Osteoblast (primary cell): ENCODE data around the gene GAP43. TPM values are rescaled to one million over a fixed set of nuclear protein-coding genes. Genes with fewer than 3 reads are reported as not detected.
"Not testable (repeated sequence)": the region's sequence is repeated elsewhere in the genome, so short reads cannot be mapped to it uniquely, and the experiment has no call there.

ENCODE experiments used
- DNase-seq: peaks from one replicate; pipeline ENCODE4 v3.0.0; 2011; ENCODE audit warnings: low spot score, mixed read lengths; ENCODE audit not compliant: insufficient read length; ENCODE audit errors: missing footprints
- H2AFZ ChIP-seq: 2 replicates; pipeline ENCODE4 v1.6.0; 2011; ENCODE audit warnings: mild to moderate bottlenecking, low read length
- H3K27ac ChIP-seq: 2 replicates; pipeline ENCODE4 v1.5.1; 2011; ENCODE audit warnings: mild to moderate bottlenecking, low read depth, low read length, moderate library complexity
- H3K27me3 ChIP-seq: 2 replicates; pipeline ENCODE4 v1.6.0; 2012; ENCODE audit warnings: mild to moderate bottlenecking, control low read depth, inconsistent platforms, low read length, moderate library complexity; ENCODE audit not compliant: insufficient read depth
- H3K36me3 ChIP-seq: 2 replicates; pipeline ENCODE4 v1.5.1; 2011; ENCODE audit warnings: mild to moderate bottlenecking, low read length, control low read depth, moderate library complexity; ENCODE audit not compliant: insufficient read depth
- H3K4me1 ChIP-seq: 2 replicates; pipeline ENCODE4 v1.5.1; 2011; ENCODE audit warnings: mild to moderate bottlenecking, low read length, control low read depth, moderate library complexity; ENCODE audit not compliant: insufficient read depth
- H3K4me2 ChIP-seq: 2 replicates; pipeline ENCODE4 v1.6.0; 2011; ENCODE audit warnings: mild to moderate bottlenecking, low read length; ENCODE audit not compliant: insufficient read depth
- H3K4me3 ChIP-seq: fragments of 200-600 bp; sonication (generic); 3 replicates; pipeline ENCODE4 v1.5.1; 2012; ENCODE audit warnings: mild to moderate bottlenecking, low read length, inconsistent platforms; ENCODE audit not compliant: insufficient read depth
- H3K79me2 ChIP-seq: 2 replicates; pipeline ENCODE4 v1.6.0; 2012; ENCODE audit warnings: mild to moderate bottlenecking, low read length, control low read depth, inconsistent platforms; ENCODE audit not compliant: insufficient read depth
- H3K9me3 ChIP-seq: 2 replicates; pipeline ENCODE4 v1.5.1; 2011; ENCODE audit warnings: low read depth, low read length, control low read depth
- H4K20me1 ChIP-seq: 2 replicates; pipeline ENCODE4 v1.6.0; 2012; ENCODE audit warnings: mild to moderate bottlenecking, low read length, control low read depth; ENCODE audit not compliant: insufficient read depth
- total RNA-seq: library from RNA; depleted of rRNA; stranded (reverse); fragments of >200 nt; gene quantifications from 2 replicates; pipeline ENCODE4 v1.2.3, GENCODE V29; 2012
- TF ChIP-seq, protein P1 (sequence below): IDR thresholded peaks from 2 replicates; pipeline ENCODE4 v1.5.1; 2011; ENCODE audit warnings: mild to moderate bottlenecking, low read depth, low read length, moderate library complexity; ENCODE audit errors: extremely low read depth

GAP43 gene
- total RNA-seq, 1 donor: 3.6 TPM

GRCh38 chr3:115725800-115726199 is 102.5 kb downstream of the GAP43 start:
- no peak overlapping the region for H3K4me2 ChIP-seq
- H3K4me3 ChIP-seq: no peak overlapping the region
- no peaks in the 10 kb centered on the region for H3K79me2 ChIP-seq
- TF ChIP-seq, protein P1, sequence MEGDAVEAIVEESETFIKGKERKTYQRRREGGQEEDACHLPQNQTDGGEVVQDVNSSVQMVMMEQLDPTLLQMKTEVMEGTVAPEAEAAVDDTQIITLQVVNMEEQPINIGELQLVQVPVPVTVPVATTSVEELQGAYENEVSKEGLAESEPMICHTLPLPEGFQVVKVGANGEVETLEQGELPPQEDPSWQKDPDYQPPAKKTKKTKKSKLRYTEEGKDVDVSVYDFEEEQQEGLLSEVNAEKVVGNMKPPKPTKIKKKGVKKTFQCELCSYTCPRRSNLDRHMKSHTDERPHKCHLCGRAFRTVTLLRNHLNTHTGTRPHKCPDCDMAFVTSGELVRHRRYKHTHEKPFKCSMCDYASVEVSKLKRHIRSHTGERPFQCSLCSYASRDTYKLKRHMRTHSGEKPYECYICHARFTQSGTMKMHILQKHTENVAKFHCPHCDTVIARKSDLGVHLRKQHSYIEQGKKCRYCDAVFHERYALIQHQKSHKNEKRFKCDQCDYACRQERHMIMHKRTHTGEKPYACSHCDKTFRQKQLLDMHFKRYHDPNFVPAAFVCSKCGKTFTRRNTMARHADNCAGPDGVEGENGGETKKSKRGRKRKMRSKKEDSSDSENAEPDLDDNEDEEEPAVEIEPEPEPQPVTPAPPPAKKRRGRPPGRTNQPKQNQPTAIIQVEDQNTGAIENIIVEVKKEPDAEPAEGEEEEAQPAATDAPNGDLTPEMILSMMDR: no peak
- no peak for DNase-seq
- H3K4me1 ChIP-seq: peaks cover 4% of the 10 kb centered on the region
- no peak overlapping the region for H3K27ac ChIP-seq
- no peak overlapping the region for H2AFZ ChIP-seq
- H4K20me1 ChIP-seq: no peaks in the 10 kb centered on the region
- no peaks in the 10 kb centered on the region for H3K9me3 ChIP-seq
- no peaks in the 10 kb centered on the region for H3K27me3 ChIP-seq
- no peaks in the 10 kb centered on the region for H3K36me3 ChIP-seq

DNA sequence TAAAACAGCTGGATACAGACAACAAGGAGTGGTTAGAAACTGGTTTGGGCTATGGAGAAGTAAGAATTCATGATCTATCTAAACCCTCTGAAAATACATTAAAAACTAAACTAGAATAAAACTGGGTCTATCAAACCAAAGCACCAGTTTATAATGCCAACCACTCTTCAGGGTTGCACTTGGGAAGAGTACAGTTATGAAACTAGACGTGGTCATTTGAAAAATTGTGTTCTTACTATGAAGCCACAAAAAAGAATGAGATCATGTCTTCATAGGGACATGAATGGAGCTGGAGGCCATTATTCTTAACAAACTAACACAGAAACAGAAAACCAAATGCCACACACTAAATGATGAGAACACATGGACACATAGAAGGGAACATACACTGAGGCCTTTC is 103.8 kb downstream of the GAP43 start:
- H3K27me3 ChIP-seq: no peaks in the 10 kb centered on the region
- no peaks in the 10 kb centered on the region for H3K79me2 ChIP-seq
- TF ChIP-seq, protein P1: no peak
- no peak for DNase-seq
- H2AFZ ChIP-seq: no peak overlapping the region
- H3K27ac ChIP-seq: no peak overlapping the region
- no peak overlapping the region for H3K4me2 ChIP-seq
- H4K20me1 ChIP-seq: no peaks in the 10 kb centered on the region
- no peaks in the 10 kb centered on the region for H3K36me3 ChIP-seq
- H3K4me3 ChIP-seq: no peak overlapping the region
- H3K4me1 ChIP-seq: no peaks in the 10 kb centered on the region
- no peaks in the 10 kb centered on the region for H3K9me3 ChIP-seq

- no peak overlapping the region for H2AFZ ChIP-seq
- no peaks in the 10 kb centered on the region for H3K79me2 ChIP-seq
- H3K9me3 ChIP-seq: no peaks in the 10 kb centered on the region
- H3K36me3 ChIP-seq: no peaks in the 10 kb centered on the region
- H3K4me1 ChIP-seq: no peaks in the 10 kb centered on the region
- no peaks in the 10 kb centered on the region for H3K27me3 ChIP-seq
- DNase-seq: no peak
- no peaks in the 10 kb centered on the region for H4K20me1 ChIP-seq
- no peak overlapping the region for H3K27ac ChIP-seq
- TF ChIP-seq, protein P1: no peak
- H3K4me3 ChIP-seq: no peak overlapping the region
- H3K4me2 ChIP-seq: no peak overlapping the region
Observed at GRCh38 chr3:115728013-115728412, 104.7 kb downstream of the GAP43 start.

GRCh38 chr3:115736341-115736740 is 113.0 kb downstream of the GAP43 start:
- not testable (repeated sequence) for H2AFZ ChIP-seq, H3K27ac ChIP-seq, H3K36me3 ChIP-seq, H3K4me1 ChIP-seq, H3K4me3 ChIP-seq, DNase-seq, H3K9me3 ChIP-seq, H4K20me1 ChIP-seq, H3K79me2 ChIP-seq, H3K4me2 ChIP-seq, H3K27me3 ChIP-seq
